ENCODE data around the gene TTK.
"Not testable (repeated sequence)": the region's sequence is repeated elsewhere in the genome, so short reads cannot be mapped to it uniquely, and the experiment has no call there.

Gene TTK

DNA sequence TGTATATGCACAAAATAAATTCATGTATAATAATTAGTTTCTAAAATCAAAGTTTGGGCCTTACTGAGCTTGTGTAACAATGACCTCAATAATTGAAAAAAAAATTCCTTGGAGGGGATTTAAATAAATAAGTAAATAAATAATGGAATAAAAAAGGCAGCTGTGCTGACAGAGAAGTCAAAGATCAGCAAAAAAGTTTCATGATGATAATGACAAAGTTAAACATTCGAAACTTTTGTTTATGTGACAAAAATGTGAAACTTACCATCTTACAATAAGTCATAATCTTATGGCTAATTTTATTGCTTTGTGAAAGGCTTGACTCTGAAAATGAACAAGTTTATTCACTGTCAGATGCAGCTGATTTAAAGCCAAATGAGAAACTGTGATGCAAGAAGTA lies 3.1 kb upstream of the TTK start:
- no peaks in the 10 kb centered on the region for H3K36me3 ChIP-seq (ENCODE audit: insufficient read depth, low read length)
- H2AFZ ChIP-seq (ENCODE audit: low read depth, low read length): no peak overlapping the region
- H3K9me3 ChIP-seq (ENCODE audit: low read length): no peaks in the 10 kb centered on the region
- no peaks in the 10 kb centered on the region for H3K27me3 ChIP-seq (ENCODE audit: insufficient read depth, low read length)
- H3K4me3 ChIP-seq (ENCODE audit: low read length): no peak overlapping the region
- peaks cover 13% of the 10 kb centered on the region for H3K4me1 ChIP-seq (ENCODE audit: insufficient read depth, low read length)

DNA sequence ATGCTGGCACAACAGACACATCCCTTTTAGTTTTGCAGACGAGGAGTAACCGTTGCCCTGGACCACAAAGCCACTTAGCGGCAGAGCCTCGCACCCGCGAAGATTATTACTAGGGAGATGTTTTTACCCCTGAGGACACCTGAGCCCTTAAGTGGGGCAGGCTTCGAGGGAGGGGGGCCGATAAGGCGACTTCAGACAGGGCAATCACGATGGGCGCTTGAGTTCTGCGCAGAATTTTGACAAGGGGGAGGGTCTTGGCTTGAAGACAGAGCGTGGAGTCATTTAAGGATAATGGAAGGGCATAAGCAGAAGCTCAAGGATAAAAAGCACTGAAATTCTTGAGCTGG lies 650 bp upstream of the TTK start:
- Histone ChIP-seq H3K4me3 (ENCODE audit: low read length) (peak overlapping the region; percentile 81), H3K36me3 (ENCODE audit: insufficient read depth, low read length) (peaks cover 13% of the 10 kb centered on the region), H3K4me1 (ENCODE audit: insufficient read depth, low read length) (peaks cover 17% of the 10 kb centered on the region), H2AFZ (ENCODE audit: low read depth, low read length) (peak overlapping the region; percentile 87), H3K27me3 (ENCODE audit: insufficient read depth, low read length) (no peaks in the 10 kb centered on the region), H3K9me3 (ENCODE audit: low read length) (no peaks in the 10 kb centered on the region)

DNA sequence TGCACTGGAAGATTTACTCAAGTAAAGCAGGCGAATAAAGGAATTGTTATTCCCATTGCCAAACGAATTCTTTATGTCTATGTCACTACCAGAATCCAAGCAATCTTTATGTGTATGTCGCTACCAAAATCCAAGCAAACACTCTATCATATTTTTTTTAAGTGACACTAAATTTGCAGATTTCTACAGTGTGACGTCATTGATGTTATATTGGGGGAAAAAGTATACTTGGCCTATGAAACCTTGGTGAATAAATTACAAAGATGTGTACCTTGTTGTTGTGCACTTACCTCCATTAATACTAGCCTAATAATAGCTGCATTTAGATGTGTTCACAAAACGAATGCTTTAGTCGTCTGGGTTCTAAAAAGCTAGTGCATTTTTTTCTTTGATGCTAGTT lies 957 bp downstream of the TTK start:
- Histone ChIP-seq H3K9me3 (ENCODE audit: low read length) (no peaks in the 10 kb centered on the region), H3K4me1 (ENCODE audit: insufficient read depth, low read length) (peaks cover 17% of the 10 kb centered on the region), H3K36me3 (ENCODE audit: insufficient read depth, low read length) (peaks cover 24% of the 10 kb centered on the region), H3K27me3 (ENCODE audit: insufficient read depth, low read length) (no peaks in the 10 kb centered on the region), H3K4me3 (ENCODE audit: low read length) (peak overlapping the region; percentile 81), H2AFZ (ENCODE audit: low read depth, low read length) (peak overlapping the region; percentile 87)

DNA sequence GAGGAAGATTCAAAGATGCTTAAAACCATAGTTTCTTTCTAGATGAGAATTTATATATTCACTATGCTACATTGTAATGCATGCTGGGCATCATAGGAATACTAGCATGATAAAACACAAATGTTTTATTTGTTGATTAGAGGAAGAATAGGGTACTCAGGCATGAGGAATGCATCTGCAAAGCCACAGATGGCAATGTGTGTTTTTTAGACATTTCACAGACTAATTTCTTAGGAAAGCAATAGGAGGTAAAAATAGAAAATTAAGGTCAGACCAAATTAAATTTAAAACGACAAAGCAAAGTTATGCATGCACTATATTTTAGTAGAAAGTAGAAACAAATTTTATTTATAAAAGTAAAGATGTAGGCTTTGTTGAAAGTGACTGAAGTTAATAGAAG lies 2.1 kb downstream of the TTK start:
- Histone ChIP-seq H3K4me3 (ENCODE audit: low read length) (no peak overlapping the region), H3K9me3 (ENCODE audit: low read length) (no peaks in the 10 kb centered on the region), H3K4me1 (ENCODE audit: insufficient read depth, low read length) (peaks cover 17% of the 10 kb centered on the region), H3K27me3 (ENCODE audit: insufficient read depth, low read length) (no peaks in the 10 kb centered on the region), H3K36me3 (ENCODE audit: insufficient read depth, low read length) (peaks cover 29% of the 10 kb centered on the region), H2AFZ (ENCODE audit: low read depth, low read length) (no peak overlapping the region)

DNA sequence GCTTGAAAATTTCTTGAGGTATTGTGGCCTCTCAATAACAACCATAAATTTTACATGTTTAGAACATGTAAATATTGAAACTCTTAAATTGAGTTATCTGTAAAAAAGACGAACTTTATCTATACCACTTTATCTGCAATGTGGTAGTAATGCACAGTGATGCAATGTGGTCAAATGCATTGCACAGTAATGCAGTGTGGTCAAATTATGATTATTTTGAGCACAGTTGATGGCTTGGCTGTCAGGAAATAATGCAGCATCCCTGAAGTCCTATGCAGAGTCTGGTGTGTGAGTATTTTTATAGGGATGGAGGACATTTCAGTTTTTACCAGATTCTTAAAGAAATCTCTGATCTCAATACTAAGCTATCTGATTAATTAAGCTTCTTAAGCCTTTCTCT lies 5.1 kb downstream of the TTK start:
- Histone ChIP-seq H3K27me3 (ENCODE audit: insufficient read depth, low read length) (no peaks in the 10 kb centered on the region), H3K36me3 (ENCODE audit: insufficient read depth, low read length) (peaks cover 48% of the 10 kb centered on the region), H3K4me3 (ENCODE audit: low read length) (no peak overlapping the region), H3K9me3 (ENCODE audit: low read length) (no peaks in the 10 kb centered on the region), H3K4me1 (ENCODE audit: insufficient read depth, low read length) (peaks cover 14% of the 10 kb centered on the region), H2AFZ (ENCODE audit: low read depth, low read length) (no peak overlapping the region)

DNA sequence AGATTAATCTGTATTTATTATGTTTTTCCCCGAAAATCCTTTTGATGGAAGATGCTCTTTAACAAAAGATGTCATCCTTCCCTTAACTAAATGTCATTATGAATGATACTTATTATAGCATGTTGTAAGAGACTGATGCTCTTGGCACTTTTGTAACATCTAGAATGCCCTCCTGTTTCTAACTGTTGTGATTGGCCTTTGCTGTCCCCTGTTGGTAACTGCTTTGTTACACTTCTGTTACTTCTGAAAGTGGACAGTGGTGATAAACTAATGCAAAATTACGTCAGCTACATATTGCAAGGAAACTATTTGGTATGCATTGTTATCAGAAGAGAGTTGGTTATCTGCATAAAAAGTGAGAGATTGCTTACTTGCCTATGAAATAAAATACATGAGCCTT lies 5.8 kb downstream of the TTK start:
- Histone ChIP-seq H3K27me3 (ENCODE audit: insufficient read depth, low read length) (no peaks in the 10 kb centered on the region), H2AFZ (ENCODE audit: low read depth, low read length) (no peak overlapping the region), H3K36me3 (ENCODE audit: insufficient read depth, low read length) (peaks cover 55% of the 10 kb centered on the region), H3K9me3 (ENCODE audit: low read length) (no peaks in the 10 kb centered on the region), H3K4me3 (ENCODE audit: low read length) (no peak overlapping the region), H3K4me1 (ENCODE audit: insufficient read depth, low read length) (peaks cover 8% of the 10 kb centered on the region)

DNA sequence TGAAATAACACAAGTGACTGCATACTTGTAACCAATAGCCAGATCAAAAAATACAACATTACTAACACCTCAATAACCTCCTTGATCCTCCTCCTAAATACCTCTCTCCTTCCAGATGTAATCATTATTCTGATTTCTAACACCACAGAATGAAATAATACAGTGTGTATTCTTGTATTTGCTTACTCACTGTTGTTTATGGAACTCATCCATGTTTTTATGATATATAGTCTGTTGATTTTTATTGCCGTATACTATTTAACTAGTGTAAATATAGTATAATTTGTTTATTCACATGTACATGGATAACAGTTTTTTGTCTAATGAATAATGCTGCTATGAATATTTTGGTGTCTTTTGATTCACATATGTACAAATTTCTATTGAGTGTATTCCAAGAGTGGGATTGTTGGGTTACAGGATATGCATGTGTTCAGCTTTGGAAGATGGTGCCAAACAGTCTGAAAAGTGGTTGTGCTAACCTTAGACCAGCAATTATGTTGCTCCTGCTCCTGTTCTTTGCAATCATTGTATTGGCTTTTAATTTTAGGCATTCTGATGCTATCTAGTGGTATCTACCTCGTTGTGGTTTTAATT lies 11.5 kb downstream of the TTK start:
- H2AFZ ChIP-seq (ENCODE audit: low read depth, low read length): no peak overlapping the region
- no peak overlapping the region for H3K4me3 ChIP-seq (ENCODE audit: low read length)
- H3K27me3 ChIP-seq (ENCODE audit: insufficient read depth, low read length): no peaks in the 10 kb centered on the region
- no peaks in the 10 kb centered on the region for H3K4me1 ChIP-seq (ENCODE audit: insufficient read depth, low read length)
- no peaks in the 10 kb centered on the region for H3K9me3 ChIP-seq (ENCODE audit: low read length)
- peaks cover 43% of the 10 kb centered on the region for H3K36me3 ChIP-seq (ENCODE audit: insufficient read depth, low read length)

DNA sequence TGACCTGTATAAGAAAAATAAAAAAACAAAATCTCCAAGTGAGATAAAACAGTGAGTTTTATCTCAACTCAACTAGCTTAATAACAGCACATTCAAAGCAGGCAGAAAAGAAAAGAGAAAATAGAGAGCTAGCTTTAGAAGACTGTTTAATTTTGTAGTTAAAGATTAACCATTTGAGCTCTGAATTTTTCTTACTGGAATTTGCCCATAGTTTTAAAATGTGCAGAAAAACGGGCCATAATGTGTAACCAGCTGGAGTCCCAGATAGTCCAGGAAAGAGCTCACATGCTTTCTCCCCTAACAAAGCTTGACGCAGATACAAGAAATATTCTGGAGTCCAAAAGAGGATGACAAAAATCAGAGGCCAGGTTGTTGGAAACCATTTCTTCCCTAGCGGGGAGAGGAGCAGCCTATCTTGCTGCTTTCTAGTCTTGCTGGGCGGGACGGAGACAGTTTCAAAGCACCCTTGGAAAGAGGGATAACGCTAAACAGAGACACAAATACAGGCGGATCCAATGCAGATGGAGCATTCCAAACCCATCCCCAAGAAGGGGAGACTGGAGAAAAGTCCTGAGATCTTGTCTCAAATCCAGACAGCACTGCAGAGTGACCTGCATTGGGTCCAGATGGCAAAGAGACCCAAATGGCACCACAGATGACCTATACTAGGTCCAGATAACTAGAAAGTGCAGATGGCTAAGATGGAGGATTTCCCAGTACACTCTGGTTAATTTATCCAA lies 16.1 kb downstream of the TTK start:
- peaks cover 35% of the 10 kb centered on the region for H3K36me3 ChIP-seq (ENCODE audit: insufficient read depth, low read length)
- H3K4me1 ChIP-seq (ENCODE audit: insufficient read depth, low read length): no peaks in the 10 kb centered on the region
- no peak overlapping the region for H3K4me3 ChIP-seq (ENCODE audit: low read length)
- no peaks in the 10 kb centered on the region for H3K27me3 ChIP-seq (ENCODE audit: insufficient read depth, low read length)
- no peak overlapping the region for H2AFZ ChIP-seq (ENCODE audit: low read depth, low read length)
- H3K9me3 ChIP-seq (ENCODE audit: low read length): no peaks in the 10 kb centered on the region

DNA sequence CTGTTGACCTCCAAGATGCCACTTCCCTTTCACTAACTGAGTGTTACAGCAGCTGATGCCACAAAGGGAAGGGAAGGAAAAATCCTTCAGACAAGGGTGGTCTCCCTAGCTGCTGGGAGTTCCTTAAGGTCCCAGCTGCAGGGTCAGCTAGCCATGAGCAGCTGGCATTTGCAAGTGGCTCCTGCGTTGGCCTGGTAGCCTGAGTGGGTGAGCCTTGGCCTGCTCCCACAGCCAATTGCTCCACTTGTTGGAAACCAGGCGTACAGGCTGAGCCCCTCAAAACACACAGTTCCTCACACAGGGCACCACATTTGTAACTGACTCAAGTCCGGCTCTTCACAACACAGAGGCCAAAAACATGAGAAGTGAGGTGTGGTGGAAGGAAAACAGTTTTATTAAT lies 16.7 kb downstream of the TTK start:
- H3K4me1 ChIP-seq (ENCODE audit: insufficient read depth, low read length): no peaks in the 10 kb centered on the region
- no peaks in the 10 kb centered on the region for H3K27me3 ChIP-seq (ENCODE audit: insufficient read depth, low read length)
- no peak overlapping the region for H2AFZ ChIP-seq (ENCODE audit: low read depth, low read length)
- H3K4me3 ChIP-seq (ENCODE audit: low read length): no peak overlapping the region
- no peaks in the 10 kb centered on the region for H3K9me3 ChIP-seq (ENCODE audit: low read length)
- H3K36me3 ChIP-seq (ENCODE audit: insufficient read depth, low read length): peaks cover 32% of the 10 kb centered on the region

DNA sequence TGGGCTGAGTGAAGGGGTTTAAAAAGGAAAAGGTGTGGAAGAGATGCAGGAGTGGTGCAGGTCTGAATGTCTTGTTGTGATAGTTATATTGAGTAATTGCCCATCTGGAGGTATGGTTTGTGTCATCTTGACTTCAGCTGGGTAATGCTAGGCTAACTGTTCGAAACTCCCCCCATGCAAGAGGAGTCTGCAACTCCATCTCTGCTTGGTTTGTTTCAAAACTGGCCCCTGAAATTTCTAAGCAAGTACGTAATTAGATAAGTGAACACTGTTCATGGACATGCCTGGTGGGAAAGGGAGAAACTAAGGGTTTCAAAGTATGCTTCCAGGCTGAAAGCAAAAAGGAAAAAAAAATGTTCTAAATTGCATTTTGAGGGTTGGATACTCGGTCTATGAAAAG lies 17.1 kb downstream of the TTK start:
- no peaks in the 10 kb centered on the region for H3K4me1 ChIP-seq (ENCODE audit: insufficient read depth, low read length)
- H3K36me3 ChIP-seq (ENCODE audit: insufficient read depth, low read length): peaks cover 35% of the 10 kb centered on the region
- H3K4me3 ChIP-seq (ENCODE audit: low read length): no peak overlapping the region
- no peaks in the 10 kb centered on the region for H3K27me3 ChIP-seq (ENCODE audit: insufficient read depth, low read length)
- no peak overlapping the region for H2AFZ ChIP-seq (ENCODE audit: low read depth, low read length)
- no peaks in the 10 kb centered on the region for H3K9me3 ChIP-seq (ENCODE audit: low read length)

DNA sequence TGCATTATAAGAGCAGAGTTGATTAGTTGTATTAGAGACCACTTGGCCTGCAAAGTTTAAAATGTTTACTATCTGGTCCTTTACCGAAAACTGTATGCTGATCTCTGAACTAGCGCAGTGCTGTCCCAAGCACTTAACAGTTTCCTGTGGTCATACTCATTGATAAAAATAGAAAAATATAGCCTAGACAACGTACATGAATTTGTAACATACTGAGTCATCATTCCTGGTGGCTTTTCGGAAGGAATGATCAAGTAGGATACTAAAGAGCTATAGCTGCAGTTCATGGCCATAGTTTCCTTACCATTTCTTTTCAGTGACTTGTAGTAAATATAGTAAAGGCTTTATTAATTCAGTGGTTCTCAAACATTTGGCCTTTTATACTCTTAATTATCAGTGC lies 18.4 kb downstream of the TTK start:
- Histone ChIP-seq H2AFZ (ENCODE audit: low read depth, low read length) (no peak overlapping the region), H3K4me1 (ENCODE audit: insufficient read depth, low read length) (no peaks in the 10 kb centered on the region), H3K9me3 (ENCODE audit: low read length) (no peaks in the 10 kb centered on the region), H3K36me3 (ENCODE audit: insufficient read depth, low read length) (peaks cover 35% of the 10 kb centered on the region), H3K27me3 (ENCODE audit: insufficient read depth, low read length) (no peaks in the 10 kb centered on the region), H3K4me3 (ENCODE audit: low read length) (no peak overlapping the region)

DNA sequence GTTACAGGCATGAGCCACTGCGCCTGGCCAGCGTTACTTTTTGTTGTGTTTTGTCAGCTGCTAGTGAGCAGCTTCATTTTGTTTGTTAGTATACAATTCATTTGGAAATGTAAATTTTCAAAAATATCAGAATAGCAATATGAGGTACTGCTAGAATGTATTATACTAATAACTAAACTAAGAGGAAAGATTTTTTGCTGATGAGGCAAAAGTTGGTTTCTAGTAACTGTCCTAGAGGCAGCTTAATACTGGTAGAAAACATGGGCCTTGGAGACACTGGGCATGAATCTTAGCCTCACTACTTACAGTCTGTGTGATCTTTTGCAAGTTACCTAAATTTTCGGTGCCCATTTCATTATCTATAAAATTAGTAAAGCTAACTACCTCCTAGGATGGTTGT lies 24.1 kb downstream of the TTK start:
- Histone ChIP-seq H3K4me1 (ENCODE audit: insufficient read depth, low read length) (no peaks in the 10 kb centered on the region), H3K27me3 (ENCODE audit: insufficient read depth, low read length) (no peaks in the 10 kb centered on the region), H3K36me3 (ENCODE audit: insufficient read depth, low read length) (peaks cover 60% of the 10 kb centered on the region), H3K4me3 (ENCODE audit: low read length) (no peak overlapping the region), H2AFZ (ENCODE audit: low read depth, low read length) (no peak overlapping the region), H3K9me3 (ENCODE audit: low read length) (no peaks in the 10 kb centered on the region)

DNA sequence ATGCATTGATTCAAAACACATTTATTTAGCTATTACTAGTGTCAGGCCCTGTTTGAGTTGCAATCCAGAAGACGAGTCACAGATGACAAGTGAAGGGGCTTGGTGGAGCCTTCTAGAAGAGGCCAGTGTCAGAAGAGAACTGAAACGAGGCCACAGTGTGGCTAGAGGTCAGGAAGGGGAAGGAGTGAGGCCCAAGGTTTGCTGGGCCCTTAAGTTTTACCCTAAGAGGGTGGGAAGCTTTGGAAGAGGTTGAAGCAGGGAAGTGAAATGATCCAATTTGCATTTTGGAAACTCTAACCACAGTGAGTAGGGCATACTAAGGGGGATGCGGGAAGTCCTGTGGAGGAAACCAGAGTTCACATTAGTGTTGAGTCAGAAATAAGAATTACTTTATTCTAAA lies 25.0 kb downstream of the TTK start:
- Histone ChIP-seq H3K4me1 (ENCODE audit: insufficient read depth, low read length) (no peaks in the 10 kb centered on the region), H3K9me3 (ENCODE audit: low read length) (no peaks in the 10 kb centered on the region), H3K27me3 (ENCODE audit: insufficient read depth, low read length) (no peaks in the 10 kb centered on the region), H3K4me3 (ENCODE audit: low read length) (no peak overlapping the region), H2AFZ (ENCODE audit: low read depth, low read length) (no peak overlapping the region), H3K36me3 (ENCODE audit: insufficient read depth, low read length) (peaks cover 60% of the 10 kb centered on the region)

DNA sequence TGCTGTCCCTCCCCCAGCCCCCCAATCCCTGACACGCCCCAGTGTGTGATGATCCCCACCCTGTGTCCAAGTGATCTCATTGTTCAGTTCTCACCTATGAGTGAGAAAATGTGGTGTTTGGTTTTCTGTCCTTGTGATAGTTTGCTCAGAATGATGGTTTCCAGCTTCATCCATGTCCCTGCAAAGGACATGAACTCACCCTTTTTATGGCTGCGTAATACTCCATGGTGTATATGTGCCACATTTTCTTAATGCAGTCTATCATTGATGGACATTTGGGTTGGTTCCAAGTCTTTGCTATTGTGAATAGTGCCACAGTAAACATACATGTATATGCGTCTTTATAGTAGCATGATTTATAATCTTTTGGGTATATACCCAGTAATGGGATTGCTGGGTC lies 43.8 kb downstream of the TTK start:
- H3K4me3 ChIP-seq (ENCODE audit: low read length); H3K9me3 ChIP-seq (ENCODE audit: low read length); H3K27me3 ChIP-seq (ENCODE audit: insufficient read depth, low read length); H3K36me3 ChIP-seq (ENCODE audit: insufficient read depth, low read length); H3K4me1 ChIP-seq (ENCODE audit: insufficient read depth, low read length); H2AFZ ChIP-seq (ENCODE audit: low read depth, low read length): not testable (repeated sequence)

Measured in neuron (in vitro differentiated cells).